Measurements from ENCODE around the gene CSN3. TPM values are rescaled to one million over a fixed set of nuclear protein-coding genes. Genes with fewer than 3 reads are reported as not detected.

The CSN3 gene
- polyA plus RNA-seq, 1 donor from 2014 or later: not detected

- Histone ChIP-seq H3F3A (ENCODE audit: insufficient read depth, low read length, poor library complexity, severe bottlenecking) (no peaks in the 10 kb centered on the region), H3K4me3 (ENCODE audit: low read length) (no peak overlapping the region), H3K9me2 (ENCODE audit: insufficient read depth, low read length) (no peaks in the 10 kb centered on the region), H3K9ac (ENCODE audit: low read length) (no peak overlapping the region), H3K27ac (ENCODE audit: low read length) (no peak overlapping the region), H3K27me3 (ENCODE audit: insufficient read depth, low read depth, low read length) (no peaks in the 10 kb centered on the region), H3K79me2 (replicated peaks; ENCODE audit: insufficient read depth, low read length) (no peaks in the 10 kb centered on the region), H3K36me3 (ENCODE audit: insufficient read depth, low read length) (no peaks in the 10 kb centered on the region), H2AFZ (ENCODE audit: low read depth, low read length) (no peak overlapping the region), H3K9me3 (ENCODE audit: low read length) (no peaks in the 10 kb centered on the region), H3K4me2 (ENCODE audit: low read length) (no peak overlapping the region), H4K20me1 (ENCODE audit: insufficient read depth) (no peaks in the 10 kb centered on the region)
- TF ChIP-seq SMC3 (conservative IDR thresholded peaks at IDR 0.05; ENCODE audit: poor library complexity) (no peak), RAD21 (conservative IDR thresholded peaks at IDR 0.05) (no peak), CTCF (IDR thresholded peaks at IDR 0.05; ENCODE audit: poor library complexity, severe bottlenecking) (no peak), POLR2AphosphoS5 (IDR thresholded peaks at IDR 0.05) (no peak), EZH2 (IDR thresholded peaks at IDR 0.05; ENCODE audit: borderline replicate concordance, insufficient read depth, low read length, poor library complexity, severe bottlenecking) (no peak), EP300 (conservative IDR thresholded peaks at IDR 0.05; ENCODE audit: poor library complexity, severe bottlenecking) (no peak)
These were observed 57.2 kb downstream of the CSN3 start for GRCh38 chr4:70299643-70300042.

DNA sequence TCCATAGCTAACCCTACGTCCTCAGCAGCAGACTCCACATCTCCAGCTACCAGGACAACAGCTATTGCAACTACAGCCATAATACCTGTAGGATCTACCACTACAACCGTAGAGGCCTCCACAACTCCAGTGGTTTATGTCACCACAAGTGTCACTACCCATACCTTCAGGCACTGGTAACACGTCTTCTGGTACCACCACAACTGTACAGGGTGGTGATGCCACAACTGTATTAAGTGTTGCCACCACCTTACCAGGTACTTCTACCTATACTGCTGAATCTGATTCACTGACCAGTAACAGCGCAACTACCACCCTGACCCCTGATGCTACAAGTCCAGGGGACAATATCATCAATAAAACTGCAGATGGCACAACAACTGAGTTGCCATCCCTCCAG is 57.8 kb downstream of the CSN3 start:
- no peaks in the 10 kb centered on the region for H3K27me3 ChIP-seq (ENCODE audit: insufficient read depth, low read depth, low read length)
- no peaks in the 10 kb centered on the region for H3K9me3 ChIP-seq (ENCODE audit: low read length)
- H3K4me3 ChIP-seq (ENCODE audit: low read length): no peak overlapping the region
- H2AFZ ChIP-seq (ENCODE audit: low read depth, low read length): no peak overlapping the region
- no peak overlapping the region for H3K27ac ChIP-seq (ENCODE audit: low read length)
- H3K9ac ChIP-seq (ENCODE audit: low read length): no peak overlapping the region
- no peaks in the 10 kb centered on the region for H3F3A ChIP-seq (ENCODE audit: insufficient read depth, low read length, poor library complexity, severe bottlenecking)
- no peaks in the 10 kb centered on the region for H4K20me1 ChIP-seq (ENCODE audit: insufficient read depth)
- H3K9me2 ChIP-seq (ENCODE audit: insufficient read depth, low read length): no peaks in the 10 kb centered on the region
- no peaks in the 10 kb centered on the region for H3K36me3 ChIP-seq (ENCODE audit: insufficient read depth, low read length)
- no peak overlapping the region for H3K4me2 ChIP-seq (ENCODE audit: low read length)
- H3K79me2 ChIP-seq (replicated peaks; ENCODE audit: insufficient read depth, low read length): no peaks in the 10 kb centered on the region
- TF ChIP-seq MXI1 (conservative IDR thresholded peaks at IDR 0.05; ENCODE audit: poor library complexity, severe bottlenecking): no peak
- no peak for TF ChIP-seq EZH2 (IDR thresholded peaks at IDR 0.05; ENCODE audit: borderline replicate concordance, insufficient read depth, low read length, poor library complexity, severe bottlenecking)

Other genes starting within 250 kb of the CSN3 start
- gene STATH, start 246.6 kb upstream of the CSN3 start, polyA plus RNA-seq: not detected in 2 replicates
- not detected in 2 replicates for gene HTN3, start 214.1 kb upstream of the CSN3 start, polyA plus RNA-seq
- not detected in 2 replicates for gene HTN1, start 192.2 kb upstream of the CSN3 start, polyA plus RNA-seq
- gene PRR27, start 88.4 kb upstream of the CSN3 start, polyA plus RNA-seq: not detected in 2 replicates
- not detected in 2 replicates for gene ODAM, start 46.9 kb upstream of the CSN3 start, polyA plus RNA-seq
- gene FDCSP, start 16.5 kb upstream of the CSN3 start, polyA plus RNA-seq: not detected in 2 replicates
- not detected in 2 replicates for gene CABS1, start 92.4 kb downstream of the CSN3 start, polyA plus RNA-seq
- gene SMR3A, start 118.2 kb downstream of the CSN3 start, polyA plus RNA-seq: not detected in 2 replicates
- not detected in 2 replicates for gene SMR3B, start 140.5 kb downstream of the CSN3 start, polyA plus RNA-seq
- not detected in 2 replicates for gene OPRPN, start 155.3 kb downstream of the CSN3 start, polyA plus RNA-seq
- gene MUC7, start 229.6 kb downstream of the CSN3 start, polyA plus RNA-seq: not detected in 2 replicates